HepG2 (cell line): ENCODE data around the gene USP15.

Experiments used
- AFF4 ChIP-seq: sonication (generic); formaldehyde crosslinking; IDR thresholded peaks from 2 replicates; pipeline ENCODE4 v1.4.0; 2020; ENCODE audit warnings: missing genetic modification reagents
- CTCF ChIP-seq: sonication (generic); formaldehyde crosslinking; IDR thresholded peaks from 2 replicates; pipeline ENCODE4 v1.5.0; 2020; ENCODE audit warnings: mild to moderate bottlenecking, missing genetic modification reagents, moderate library complexity
- FIP1L1 ChIP-seq: fragments of 200-400 bp; formaldehyde crosslinking; IDR thresholded peaks from 2 replicates; pipeline ENCODE4 v1.6.1; 2018; ENCODE audit warnings: low read depth, mild to moderate bottlenecking, low read length, moderate library complexity, borderline replicate concordance; ENCODE audit not compliant: insufficient read depth
- FOXO4 ChIP-seq: sonication (generic); formaldehyde crosslinking; conservative IDR thresholded peaks from 2 replicates; pipeline ENCODE4 v1.8.1; 2023; ENCODE audit warnings: missing genetic modification reagents
- GABPA ChIP-seq, 2 experiments: IDR thresholded peaks; 2 replicates each; pipeline ENCODE4 v1.6.1; 2011 to 2016; ENCODE audit warnings: low read depth in 2 of 2, low read length in 1 of 2, missing biosample characterization in 1 of 2, missing genetic modification characterization in 1 of 2
- HNF1A ChIP-seq, 2 experiments: sonication (generic) in 1 of 2; formaldehyde crosslinking in 1 of 2; IDR thresholded peaks; 2 replicates each; pipeline versions ENCODE4 v1.4.0 to v1.6.1; 2016 to 2020; ENCODE audit warnings: borderline replicate concordance in 1 of 2, low read depth in 1 of 2, mild to moderate bottlenecking in 1 of 2, missing genetic modification reagents in 1 of 2
- HNF4A ChIP-seq: sonication (generic); formaldehyde crosslinking; IDR thresholded peaks from 2 replicates; pipeline ENCODE4 v1.4.0; 2020; ENCODE audit warnings: missing genetic modification reagents
- MYC ChIP-seq: sonication (generic); formaldehyde crosslinking; IDR thresholded peaks from 2 replicates; pipeline ENCODE4 v1.9.0; 2021; ENCODE audit warnings: missing genetic modification reagents, borderline replicate concordance
- POLR2A ChIP-seq, 2 experiments: IDR thresholded peaks; 2 replicates each; pipeline ENCODE4 v1.6.1; 2011; ENCODE audit warnings: low read depth in 2 of 2, low read length in 2 of 2, mild to moderate bottlenecking in 1 of 2, moderate library complexity in 1 of 2; ENCODE audit not compliant: insufficient read depth in 1 of 2
- POLR2AphosphoS5 ChIP-seq: IDR thresholded peaks from 2 replicates; pipeline ENCODE4 v1.6.1; 2012; ENCODE audit warnings: low read depth, low read length
- REPIN1 ChIP-seq: sonication (generic); formaldehyde crosslinking; IDR thresholded peaks from 2 replicates; pipeline ENCODE4 v1.8.0; 2022; ENCODE audit warnings: missing genetic modification reagents, low read depth, mild to moderate bottlenecking, borderline replicate concordance
- TBL1XR1 ChIP-seq: fragments of 150-350 bp; IDR thresholded peaks from 2 replicates; pipeline ENCODE4 v1.6.1; 2014; ENCODE audit warnings: borderline replicate concordance, low read length; ENCODE audit not compliant: partially characterized antibody

- TF ChIP-seq AFF4 (CRISPR knock-in tag) = no peak
- TF ChIP-seq HNF4A (CRISPR knock-in tag) = no peak
- TF ChIP-seq MYC (CRISPR knock-in tag) = no peak
- TF ChIP-seq FIP1L1 = no peak
- no peak for TF ChIP-seq CTCF (CRISPR knock-in tag)
- TF ChIP-seq REPIN1 (CRISPR knock-in tag) = no peak
- TF ChIP-seq POLR2AphosphoS5 = no peak
- TF ChIP-seq HNF1A (IDR thresholded peaks at IDR 0.05; ENCODE audit: low read depth) = no peak
- no peak for TF ChIP-seq HNF1A (CRISPR knock-in tag; IDR thresholded peaks at IDR 0.05; ENCODE audit: borderline replicate concordance)
- no peak for TF ChIP-seq GABPA (IDR thresholded peaks at IDR 0.05; ENCODE audit: low read depth, low read length)
- TF ChIP-seq GABPA (CRISPR knock-in tag; IDR thresholded peaks at IDR 0.05; ENCODE audit: low read depth) = no peak
- no peak for TF ChIP-seq FOXO4 (CRISPR knock-in tag)
- no peak for TF ChIP-seq POLR2A (IDR thresholded peaks at IDR 0.05; ENCODE audit: insufficient read depth in 1 of 2, low read depth in 2 of 2, low read length in 2 of 2)
- TF ChIP-seq TBL1XR1 = no peak
Measured at GRCh38 chr12:62211510-62211909, 48.7 kb upstream of the USP15 start.
